ENCODE results near the gene ZNF428. TPM values are rescaled to one million over a fixed set of nuclear protein-coding genes. Genes with fewer than 3 reads are reported as not detected.
A peak's percentile ranks its signal among the peaks of the same experiment; 100 is the strongest.

The ZNF428 gene
- total RNA-seq, 1 donor from 2014 or later: 32.3 TPM

GRCh38 chr19:43562226-43562697, 57.2 kb downstream of the ZNF428 start:
- no peak overlapping the region for H3K4me3 ChIP-seq
- no peaks in the 10 kb centered on the region for H3K27me3 ChIP-seq (ENCODE audit: low read depth)
- H3K27ac ChIP-seq (replicated peaks): peak overlapping the region; percentile 76
- intact Hi-C loops (cut with micrococcal nuclease): no loop called here
- no peaks in the 10 kb centered on the region for H3K9me3 ChIP-seq (replicated peaks)
- H3K36me3 ChIP-seq: peaks cover 26% of the 10 kb centered on the region
- TF ChIP-seq CTCF (IDR thresholded peaks at IDR 0.05; ENCODE audit: borderline replicate concordance): no peak
- DNase-seq: no peak
- peaks cover 18% of the 10 kb centered on the region for H3K4me1 ChIP-seq

- Histone ChIP-seq H3K27me3 (ENCODE audit: low read depth) (no peaks in the 10 kb centered on the region), H3K9me3 (replicated peaks) (no peaks in the 10 kb centered on the region), H3K27ac (replicated peaks) (no peak overlapping the region), H3K4me3 (no peak overlapping the region), H3K36me3 (peaks cover 26% of the 10 kb centered on the region), H3K4me1 (peaks cover 18% of the 10 kb centered on the region)
- no peak for DNase-seq
- no peak for TF ChIP-seq CTCF (IDR thresholded peaks at IDR 0.05; ENCODE audit: borderline replicate concordance)
- intact Hi-C loops (cut with micrococcal nuclease): no loop called here
These were observed 58.1 kb downstream of the ZNF428 start for GRCh38 chr19:43561139-43561970.

GRCh38 chr19:43560687-43561086, 58.7 kb downstream of the ZNF428 start:
- no peak for TF ChIP-seq CTCF (IDR thresholded peaks at IDR 0.05; ENCODE audit: borderline replicate concordance)
- H3K9me3 ChIP-seq (replicated peaks): no peaks in the 10 kb centered on the region
- H3K27ac ChIP-seq (replicated peaks): no peak overlapping the region
- intact Hi-C loops (cut with micrococcal nuclease): no loop called here
- no peak for DNase-seq
- no peak overlapping the region for H3K4me3 ChIP-seq
- H3K36me3 ChIP-seq: peaks cover 32% of the 10 kb centered on the region
- no peaks in the 10 kb centered on the region for H3K27me3 ChIP-seq (ENCODE audit: low read depth)
- H3K4me1 ChIP-seq: peaks cover 18% of the 10 kb centered on the region

Other genes starting within 250 kb of the ZNF428 start
- gene TEX101, start 204.7 kb downstream of the ZNF428 start, total RNA-seq: not detected
- 0.38 TPM for gene LYPD3, start 154.0 kb downstream of the ZNF428 start, total RNA-seq
- 4.5 TPM for gene PHLDB3, start 114.9 kb downstream of the ZNF428 start, total RNA-seq
- 14.6 TPM for gene ETHE1, start 92.4 kb downstream of the ZNF428 start, total RNA-seq
- 1.1 TPM for gene ZNF575, start 86.4 kb downstream of the ZNF428 start, total RNA-seq
- 12.8 TPM for gene XRCC1, start 44.1 kb downstream of the ZNF428 start, total RNA-seq
- 1.0 TPM for gene PINLYP, start 43.8 kb downstream of the ZNF428 start, total RNA-seq
- gene IRGQ, start 23.5 kb downstream of the ZNF428 start, total RNA-seq: 26.1 TPM
- gene ZNF576, start 23.0 kb downstream of the ZNF428 start, total RNA-seq: 11.3 TPM
- gene SRRM5, start 7.5 kb downstream of the ZNF428 start, total RNA-seq: 0.30 TPM
- gene CADM4, start 20.2 kb upstream of the ZNF428 start, total RNA-seq: 6.9 TPM
- 3.5 TPM for gene PLAUR, start 50.5 kb upstream of the ZNF428 start, total RNA-seq
- gene IRGC, start 96.4 kb upstream of the ZNF428 start, total RNA-seq: not detected
- 18.9 TPM for gene SMG9, start 135.3 kb upstream of the ZNF428 start, total RNA-seq
- gene KCNN4, start 161.3 kb upstream of the ZNF428 start, total RNA-seq: 0.38 TPM
- gene LYPD5, start 182.8 kb upstream of the ZNF428 start, total RNA-seq: 1.3 TPM
- 14.7 TPM for gene ZNF283, start 207.7 kb upstream of the ZNF428 start, total RNA-seq

Measured in left ventricle myocardium inferior (tissue), 1 donor.